ENCODE results near the gene SETMAR.

DNA sequence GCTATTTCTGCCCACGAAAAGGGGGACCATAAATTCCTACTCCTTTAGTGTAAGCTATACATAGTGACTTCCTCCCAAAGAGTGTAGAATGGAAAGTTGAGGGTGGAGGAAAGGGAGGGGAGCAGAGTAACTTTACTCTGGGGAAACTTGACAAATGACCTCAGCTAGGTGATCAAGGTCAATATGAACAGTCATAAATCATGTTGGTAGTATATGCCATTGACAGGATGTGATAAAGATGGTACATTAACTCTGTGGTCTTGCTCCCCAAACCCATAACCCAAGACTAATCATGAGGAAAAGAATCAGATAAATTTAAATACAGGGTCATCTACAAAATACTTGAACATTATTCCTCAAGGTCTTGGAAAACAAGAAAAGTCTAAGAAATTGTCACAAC lies 18.6 kb downstream of the SETMAR start:
- TF ChIP-seq, protein P1, sequence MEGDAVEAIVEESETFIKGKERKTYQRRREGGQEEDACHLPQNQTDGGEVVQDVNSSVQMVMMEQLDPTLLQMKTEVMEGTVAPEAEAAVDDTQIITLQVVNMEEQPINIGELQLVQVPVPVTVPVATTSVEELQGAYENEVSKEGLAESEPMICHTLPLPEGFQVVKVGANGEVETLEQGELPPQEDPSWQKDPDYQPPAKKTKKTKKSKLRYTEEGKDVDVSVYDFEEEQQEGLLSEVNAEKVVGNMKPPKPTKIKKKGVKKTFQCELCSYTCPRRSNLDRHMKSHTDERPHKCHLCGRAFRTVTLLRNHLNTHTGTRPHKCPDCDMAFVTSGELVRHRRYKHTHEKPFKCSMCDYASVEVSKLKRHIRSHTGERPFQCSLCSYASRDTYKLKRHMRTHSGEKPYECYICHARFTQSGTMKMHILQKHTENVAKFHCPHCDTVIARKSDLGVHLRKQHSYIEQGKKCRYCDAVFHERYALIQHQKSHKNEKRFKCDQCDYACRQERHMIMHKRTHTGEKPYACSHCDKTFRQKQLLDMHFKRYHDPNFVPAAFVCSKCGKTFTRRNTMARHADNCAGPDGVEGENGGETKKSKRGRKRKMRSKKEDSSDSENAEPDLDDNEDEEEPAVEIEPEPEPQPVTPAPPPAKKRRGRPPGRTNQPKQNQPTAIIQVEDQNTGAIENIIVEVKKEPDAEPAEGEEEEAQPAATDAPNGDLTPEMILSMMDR (IDR thresholded peaks at IDR 0.05), result no peak
- TF ChIP-seq EZH2 (IDR thresholded peaks at IDR 0.05), result no peak
